ENCODE data around the gene GPD2. TPM values are rescaled to one million over a fixed set of nuclear protein-coding genes. Genes with fewer than 3 reads are reported as not detected.

GPD2 gene
- total RNA-seq, 4 donors from 2014 or later: 72.4 to 89.2 (median 79.6) TPM

DNA sequence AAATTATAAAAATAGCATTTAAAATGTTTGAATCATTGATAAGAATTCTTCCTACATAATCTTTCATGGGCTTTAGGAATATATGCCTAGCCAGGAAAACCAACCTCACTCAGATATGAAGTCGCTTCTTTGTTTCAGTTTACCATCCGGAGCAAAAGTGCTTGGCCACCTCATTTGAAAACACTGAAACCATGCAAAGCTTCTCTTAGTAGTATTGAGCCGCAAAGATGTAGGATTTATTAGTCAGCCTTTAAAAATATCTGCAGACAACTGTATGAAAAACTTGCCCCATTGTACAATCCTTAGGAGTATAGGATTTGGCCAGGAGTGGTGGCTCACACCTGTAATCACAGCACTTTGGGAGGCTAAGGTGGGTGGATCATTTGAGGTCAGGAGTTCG, 24.3 kb upstream of the GPD2 start:
- Histone ChIP-seq H3K9me3 (no peaks in the 10 kb centered on the region), H3K27me3 (no peaks in the 10 kb centered on the region), H3K4me3 (no peak overlapping the region), H3K36me3 (no peaks in the 10 kb centered on the region), H3K4me1 (no peaks in the 10 kb centered on the region), H3K27ac (no peak overlapping the region)
- WGBS, 2 donors: 90 to 96% methylated on average over 4 of the region's 4 CpGs
- no peak for DNase-seq (ENCODE audit: low spot score in 2 of 2)
- TF ChIP-seq POLR2A (IDR thresholded peaks at IDR 0.05) (no peak), EP300 (IDR thresholded peaks at IDR 0.05) (no peak), CTCF (IDR thresholded peaks at IDR 0.05) (no peak)

DNA sequence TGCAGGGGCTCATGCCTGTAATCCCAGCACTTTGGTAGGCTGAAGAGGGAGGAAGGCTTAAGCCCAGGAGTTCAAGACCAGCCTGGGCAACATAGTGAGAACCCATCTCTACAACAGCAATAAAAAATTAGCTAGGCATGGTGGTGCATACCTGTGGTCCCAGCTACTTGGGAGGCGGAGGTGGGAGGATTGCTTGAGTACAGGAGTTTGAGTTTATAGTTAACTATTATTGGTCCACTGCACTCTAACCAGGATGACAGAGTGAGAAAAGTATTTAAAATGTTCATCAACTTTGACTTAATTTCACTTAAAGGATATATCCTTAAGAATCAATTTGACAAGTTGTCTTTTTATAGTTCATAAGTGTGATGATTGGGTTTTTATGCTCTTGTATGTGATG, 14.3 kb upstream of the GPD2 start:
- DNase-seq (ENCODE audit: low spot score in 2 of 2): no peak
- 91 to 96% methylated on average over 1 of the region's 1 CpG for WGBS, 2 donors
- no peak overlapping the region for H3K27ac ChIP-seq
- no peaks in the 10 kb centered on the region for H3K36me3 ChIP-seq
- H3K27me3 ChIP-seq: no peaks in the 10 kb centered on the region
- no peaks in the 10 kb centered on the region for H3K4me1 ChIP-seq
- H3K9me3 ChIP-seq: no peaks in the 10 kb centered on the region
- no peak overlapping the region for H3K4me3 ChIP-seq
- TF ChIP-seq CTCF (IDR thresholded peaks at IDR 0.05): no peak
- no peak for TF ChIP-seq POLR2A (IDR thresholded peaks at IDR 0.05)
- TF ChIP-seq EP300 (IDR thresholded peaks at IDR 0.05): no peak

GRCh38 chr2:156423674-156424282, 12.4 kb upstream of the GPD2 start:
- no peak for TF ChIP-seq POLR2A (IDR thresholded peaks at IDR 0.05)
- TF ChIP-seq EP300 (IDR thresholded peaks at IDR 0.05): no peak
- no peak for TF ChIP-seq CTCF (IDR thresholded peaks at IDR 0.05)
- WGBS, 2 donors: 77 to 80% methylated on average over 8 of the region's 8 CpGs
- H3K27me3 ChIP-seq: no peaks in the 10 kb centered on the region

GRCh38 chr2:156427074-156427473, 9.1 kb upstream of the GPD2 start:
- Histone ChIP-seq H3K9me3 (no peaks in the 10 kb centered on the region), H3K27me3 (no peaks in the 10 kb centered on the region), H3K4me1 (peaks cover 0 to 27% (median 0%) of the 10 kb centered on the region in 4 donors), H3K36me3 (no peaks in the 10 kb centered on the region), H3K27ac (no peak overlapping the region), H3K4me3 (no peak overlapping the region)
- whole genome bisulfite sequencing, 2 donors: 83 to 88% methylated on average over 1 of the region's 1 CpG
- DNase-seq (ENCODE audit: low spot score in 2 of 2): no peak
- TF ChIP-seq EP300 (IDR thresholded peaks at IDR 0.05) (no peak), POLR2A (IDR thresholded peaks at IDR 0.05) (no peak), CTCF (IDR thresholded peaks at IDR 0.05) (no peak)

More at GRCh38 chr2:156423674-156424282, 12.4 kb upstream of the GPD2 start:
- H3K4me1 ChIP-seq: peaks cover 0 to 5% (median 0%) of the 10 kb centered on the region in 4 donors
- no peak overlapping the region for H3K27ac ChIP-seq
- DNase-seq (ENCODE audit: low spot score in 2 of 2): no peak
- no peaks in the 10 kb centered on the region for H3K9me3 ChIP-seq
- H3K36me3 ChIP-seq: no peaks in the 10 kb centered on the region
- H3K4me3 ChIP-seq: no peak overlapping the region

DNA sequence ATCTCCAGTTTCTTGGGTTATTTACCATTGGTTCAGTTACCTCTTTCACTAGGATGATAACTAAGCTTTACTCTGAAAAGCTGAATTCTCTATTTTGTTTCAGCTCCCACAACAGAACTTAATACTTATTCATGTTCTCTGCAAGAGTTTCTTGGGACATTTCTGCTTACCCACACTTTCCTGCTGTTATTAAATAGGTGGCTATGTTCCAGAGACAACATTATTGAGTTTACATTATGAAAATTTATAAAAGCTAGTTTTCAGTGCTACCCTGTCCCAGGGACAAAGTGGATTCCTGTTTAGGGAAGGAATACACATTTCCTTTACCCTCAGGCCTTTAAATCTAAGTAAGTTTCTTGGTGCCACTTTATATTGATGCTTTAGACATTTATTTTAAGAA, 7.0 kb upstream of the GPD2 start:
- Histone ChIP-seq H3K4me1 (peaks cover 0 to 27% (median 0%) of the 10 kb centered on the region in 4 donors), H3K27me3 (no peaks in the 10 kb centered on the region), H3K9me3 (no peaks in the 10 kb centered on the region), H3K27ac (peak overlapping the region in 2 of 4 donors; percentile 13 to 38), H3K36me3 (no peaks in the 10 kb centered on the region), H3K4me3 (no peak overlapping the region)
- TF ChIP-seq CTCF (IDR thresholded peaks at IDR 0.05): no peak
- TF ChIP-seq EP300 (IDR thresholded peaks at IDR 0.05): no peak
- TF ChIP-seq POLR2A (IDR thresholded peaks at IDR 0.05): no peak
- DNase-seq (ENCODE audit: low spot score in 2 of 2): no peak
